Measurements from ENCODE around the gene CD209.

Gene CD209

GRCh38 chr19:7715671-7716070 is 31.7 kb downstream of the CD209 start:
- Histone ChIP-seq H3K9ac (ENCODE audit: insufficient read length) (no peak overlapping the region), H3K27ac (no peak overlapping the region), H3K4me3 (no peak overlapping the region), H3K9me3 (ENCODE audit: low read depth, low read length) (no peaks in the 10 kb centered on the region), H3K36me3 (ENCODE audit: insufficient read depth, low read length) (no peaks in the 10 kb centered on the region)
- no peak for DNase-seq (ENCODE audit: low read depth, low spot score)
- TF ChIP-seq POLR2AphosphoS5 (IDR thresholded peaks at IDR 0.05; ENCODE audit: borderline replicate concordance, low read depth, low read length) (no peak), FOXP2 (optimal IDR thresholded peaks at IDR 0.05; ENCODE audit: control extremely low read depth, extremely low read length, insufficient read depth) (no peak), EZH2 (IDR thresholded peaks at IDR 0.05) (no peak)

- Histone ChIP-seq H3K27ac (no peak overlapping the region), H3K4me3 (no peak overlapping the region), H3K9ac (ENCODE audit: insufficient read length) (no peak overlapping the region), H3K36me3 (ENCODE audit: insufficient read depth, low read length) (no peaks in the 10 kb centered on the region), H3K9me3 (ENCODE audit: low read depth, low read length) (no peaks in the 10 kb centered on the region)
- TF ChIP-seq POLR2AphosphoS5 (IDR thresholded peaks at IDR 0.05; ENCODE audit: borderline replicate concordance, low read depth, low read length) (no peak), EZH2 (IDR thresholded peaks at IDR 0.05) (no peak), FOXP2 (optimal IDR thresholded peaks at IDR 0.05; ENCODE audit: control extremely low read depth, extremely low read length, insufficient read depth) (no peak)
- no peak for DNase-seq (ENCODE audit: low read depth, low spot score)
These were observed 36.7 kb downstream of the CD209 start for GRCh38 chr19:7710616-7711015.

GRCh38 chr19:7709932-7710460 is 37.3 kb downstream of the CD209 start:
- no peak overlapping the region for H3K9ac ChIP-seq (ENCODE audit: insufficient read length)
- H3K27ac ChIP-seq: no peak overlapping the region
- no peaks in the 10 kb centered on the region for H3K9me3 ChIP-seq (ENCODE audit: low read depth, low read length)
- no peaks in the 10 kb centered on the region for H3K36me3 ChIP-seq (ENCODE audit: insufficient read depth, low read length)
- no peak overlapping the region for H3K4me3 ChIP-seq
- no peak for DNase-seq (ENCODE audit: low read depth, low spot score)
- TF ChIP-seq FOXP2 (optimal IDR thresholded peaks at IDR 0.05; ENCODE audit: control extremely low read depth, extremely low read length, insufficient read depth) (no peak), EZH2 (IDR thresholded peaks at IDR 0.05) (no peak), POLR2AphosphoS5 (IDR thresholded peaks at IDR 0.05; ENCODE audit: borderline replicate concordance, low read depth, low read length) (no peak)

DNA sequence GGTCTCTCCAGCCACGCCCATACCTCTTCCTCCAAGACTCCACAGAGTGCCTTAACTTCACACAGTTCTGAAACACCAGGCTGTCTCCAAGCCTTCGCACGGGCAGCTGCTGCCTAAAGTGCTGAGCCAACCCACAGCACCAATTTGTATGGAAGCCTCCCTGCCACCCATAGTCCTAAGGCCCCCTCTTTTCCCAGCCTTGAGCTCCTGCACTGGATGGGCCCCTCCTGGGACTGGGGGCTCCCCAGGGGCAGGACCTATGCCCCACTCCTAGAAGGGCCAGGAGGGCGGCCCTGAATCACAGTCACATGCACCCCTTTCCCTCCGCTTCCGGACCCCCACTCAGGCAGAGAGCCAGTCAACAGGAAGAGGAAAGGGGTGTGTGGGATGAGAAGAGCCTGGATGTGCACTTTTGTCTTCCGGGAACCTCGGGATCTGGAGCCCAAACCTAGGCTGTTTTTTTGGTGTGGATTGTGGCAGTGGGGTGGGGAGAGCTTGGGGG is 40.3 kb downstream of the CD209 start:
- no peak for DNase-seq (ENCODE audit: low read depth, low spot score)
- no peak overlapping the region for H3K27ac ChIP-seq
- H3K9me3 ChIP-seq (ENCODE audit: low read depth, low read length): no peaks in the 10 kb centered on the region
- H3K9ac ChIP-seq (ENCODE audit: insufficient read length): no peak overlapping the region
- no peaks in the 10 kb centered on the region for H3K36me3 ChIP-seq (ENCODE audit: insufficient read depth, low read length)
- TF ChIP-seq FOXP2 (optimal IDR thresholded peaks at IDR 0.05; ENCODE audit: control extremely low read depth, extremely low read length, insufficient read depth) (no peak), EZH2 (IDR thresholded peaks at IDR 0.05) (no peak), POLR2AphosphoS5 (IDR thresholded peaks at IDR 0.05; ENCODE audit: borderline replicate concordance, low read depth, low read length) (no peak)
- no peak overlapping the region for H3K4me3 ChIP-seq

GRCh38 chr19:7706188-7706954 is 41.0 kb downstream of the CD209 start:
- Histone ChIP-seq H3K9ac (ENCODE audit: insufficient read length) (no peak overlapping the region), H3K4me3 (no peak overlapping the region), H3K27ac (no peak overlapping the region), H3K9me3 (ENCODE audit: low read depth, low read length) (no peaks in the 10 kb centered on the region), H3K36me3 (ENCODE audit: insufficient read depth, low read length) (no peaks in the 10 kb centered on the region)
- TF ChIP-seq FOXP2 (optimal IDR thresholded peaks at IDR 0.05; ENCODE audit: control extremely low read depth, extremely low read length, insufficient read depth): no peak
- TF ChIP-seq EZH2 (IDR thresholded peaks at IDR 0.05): no peak
- TF ChIP-seq POLR2AphosphoS5 (IDR thresholded peaks at IDR 0.05; ENCODE audit: borderline replicate concordance, low read depth, low read length): no peak
- no peak for DNase-seq (ENCODE audit: low read depth, low spot score)

- H3K27ac ChIP-seq: no peak overlapping the region
- TF ChIP-seq FOXP2 (optimal IDR thresholded peaks at IDR 0.05; ENCODE audit: control extremely low read depth, extremely low read length, insufficient read depth): no peak
- TF ChIP-seq EZH2 (IDR thresholded peaks at IDR 0.05): no peak
- no peak for DNase-seq (ENCODE audit: low read depth, low spot score)
These were observed 41.7 kb downstream of the CD209 start for GRCh38 chr19:7705387-7706187.

GRCh38 chr19:7704280-7705060 is 42.9 kb downstream of the CD209 start:
- Histone ChIP-seq H3K27ac (no peak overlapping the region), H3K4me3 (no peak overlapping the region), H3K9me3 (ENCODE audit: low read depth, low read length) (no peaks in the 10 kb centered on the region), H3K9ac (ENCODE audit: insufficient read length) (no peak overlapping the region), H3K36me3 (ENCODE audit: insufficient read depth, low read length) (no peaks in the 10 kb centered on the region)
- TF ChIP-seq FOXP2 (optimal IDR thresholded peaks at IDR 0.05; ENCODE audit: control extremely low read depth, extremely low read length, insufficient read depth) (no peak), POLR2AphosphoS5 (IDR thresholded peaks at IDR 0.05; ENCODE audit: borderline replicate concordance, low read depth, low read length) (no peak), EZH2 (IDR thresholded peaks at IDR 0.05) (no peak)
- DNase-seq (ENCODE audit: low read depth, low spot score): no peak

More at GRCh38 chr19:7705387-7706187, 41.7 kb downstream of the CD209 start:
- H3K9ac ChIP-seq (ENCODE audit: insufficient read length): no peak overlapping the region
- H3K4me3 ChIP-seq: no peak overlapping the region
- no peaks in the 10 kb centered on the region for H3K36me3 ChIP-seq (ENCODE audit: insufficient read depth, low read length)
- no peaks in the 10 kb centered on the region for H3K9me3 ChIP-seq (ENCODE audit: low read depth, low read length)

All from SK-N-MC (cell line).